AG08396 (cell line): Measurements from ENCODE around the gene DIO2.

ENCODE experiments used
- DNase-seq: peaks from one replicate; pipeline ENCODE4 v3.0.0; 2012; ENCODE audit warnings: low spot score, mixed read lengths

Gene DIO2

DNA sequence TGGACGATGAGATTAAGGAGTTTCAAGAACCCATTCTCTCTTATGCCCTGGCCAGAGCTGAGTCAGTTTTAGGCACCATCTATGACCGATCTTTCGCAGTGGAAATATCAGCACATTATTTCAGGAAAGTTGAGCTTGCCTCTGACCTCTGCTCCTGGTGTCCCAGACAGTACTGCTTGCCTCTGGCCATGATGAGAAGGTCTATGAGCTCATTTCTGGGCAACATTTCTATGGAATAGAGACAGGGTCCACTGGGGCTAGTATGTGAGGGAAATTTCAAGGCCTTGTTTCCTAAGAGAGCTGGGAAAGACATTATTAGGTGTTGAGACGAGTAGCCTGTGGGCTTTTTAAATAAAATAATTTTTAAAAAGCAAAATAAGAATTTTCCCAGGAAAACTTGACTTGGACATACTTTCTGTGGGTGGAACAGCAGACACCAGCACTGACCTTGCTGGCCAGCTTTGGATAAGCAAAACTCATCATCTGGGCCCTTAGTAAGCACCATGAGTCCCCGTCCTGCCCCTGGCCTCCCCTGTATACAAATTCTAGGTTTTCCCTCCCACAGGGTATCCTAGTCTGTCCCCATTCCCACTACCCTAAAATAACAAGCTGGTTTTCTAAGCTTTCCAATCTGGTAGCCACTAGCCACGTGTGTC lies 43.4 kb downstream of the DIO2 start:
- DNase-seq = no peak

DNA sequence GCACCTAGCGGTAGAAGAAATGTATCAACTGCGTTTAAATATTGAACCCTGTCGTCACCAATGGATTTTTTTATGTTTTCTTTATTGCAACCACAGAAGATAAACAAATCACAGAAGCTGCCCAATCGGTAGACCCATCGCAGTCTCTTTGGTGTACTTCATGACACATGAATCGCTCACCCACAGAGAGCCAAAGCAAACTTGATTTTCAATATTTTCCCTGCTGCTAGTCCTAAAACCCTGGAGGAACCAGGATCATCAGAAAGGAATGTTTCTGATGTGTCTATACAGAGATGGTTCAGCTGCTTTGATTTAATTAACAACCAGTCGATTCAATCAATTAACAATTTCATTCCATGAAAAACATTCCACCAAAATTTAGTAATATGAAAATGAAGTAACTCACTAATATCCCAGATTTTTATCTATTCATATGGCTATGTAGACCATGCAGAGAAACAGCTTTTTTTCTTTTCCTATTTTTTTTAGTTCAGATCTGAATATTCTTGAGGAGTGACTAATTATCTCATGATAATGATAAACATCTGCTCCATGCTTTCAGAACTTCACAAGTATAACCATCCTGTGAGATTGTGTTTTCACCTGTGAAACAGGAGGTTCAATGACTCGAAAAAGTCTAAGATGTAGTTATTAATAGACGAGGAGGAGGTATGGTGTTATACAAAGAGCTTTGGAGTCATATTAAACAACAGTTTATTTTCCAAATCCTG lies 46.1 kb downstream of the DIO2 start:
- no peak for DNase-seq

DNA sequence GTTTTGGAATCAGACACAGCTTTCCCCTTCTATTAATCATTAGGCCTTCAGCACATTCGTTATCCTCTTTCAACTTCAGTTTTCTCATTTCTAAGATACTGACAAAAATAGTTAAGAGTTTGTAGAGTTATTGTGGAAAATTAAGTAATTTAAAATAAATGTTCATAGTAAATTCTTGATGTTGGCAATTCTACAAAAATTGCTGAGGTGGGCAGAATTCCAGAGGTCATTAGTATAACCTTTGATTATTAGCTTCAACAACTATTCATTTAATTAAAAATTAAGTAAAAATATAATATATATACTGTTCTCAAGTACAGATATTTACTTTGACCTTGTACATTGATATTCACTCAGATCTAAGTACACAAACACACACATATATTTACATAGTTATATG lies 58.5 kb downstream of the DIO2 start:
- DNase-seq = no peak

DNA sequence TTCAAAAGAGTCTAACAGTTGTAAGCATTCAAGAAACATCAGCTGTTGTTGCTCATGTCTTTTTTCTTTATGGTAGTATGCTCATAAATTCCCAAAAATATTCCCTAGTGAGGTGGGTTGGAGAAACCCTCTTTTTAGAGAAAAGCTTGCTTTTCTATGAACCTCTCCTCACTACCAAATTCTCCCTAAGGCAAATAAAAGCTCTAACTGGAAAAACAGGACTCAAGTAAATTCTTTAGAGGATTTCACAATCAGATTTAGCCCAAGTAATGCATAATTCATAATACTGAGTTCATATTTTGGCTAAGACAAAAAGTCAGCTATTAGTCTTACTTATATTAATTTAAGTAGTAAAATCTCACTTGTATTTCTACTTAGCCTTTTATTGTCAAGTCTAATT lies 59.1 kb downstream of the DIO2 start:
- DNase-seq = no peak

DNA sequence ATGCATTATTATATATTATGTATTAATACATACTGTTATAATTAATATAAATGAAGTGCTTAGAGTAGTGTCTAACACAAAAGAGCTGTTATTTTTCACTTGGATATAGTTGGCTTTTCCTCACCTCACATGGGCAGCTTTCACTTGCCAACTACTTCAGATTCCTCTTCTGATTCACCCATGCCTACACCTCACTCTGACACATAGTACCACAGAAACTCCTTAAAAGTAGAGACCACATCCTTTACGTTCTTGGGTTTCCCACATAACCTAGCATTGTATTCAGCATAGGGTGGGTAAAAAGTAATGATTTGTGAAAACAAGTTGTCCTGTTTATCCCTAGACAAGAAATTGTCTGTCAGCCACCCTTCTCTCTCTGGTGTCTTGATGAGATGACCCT lies 61.0 kb downstream of the DIO2 start:
- DNase-seq = no peak
